Caki2 (cell line): ENCODE data around the gene SLC28A1. TPM values are rescaled to one million over a fixed set of nuclear protein-coding genes. Genes with fewer than 3 reads are reported as not detected.
"Not testable (repeated sequence)": the region's sequence is repeated elsewhere in the genome, so short reads cannot be mapped to it uniquely, and the experiment has no call there.

Source experiments
- DNase-seq: peaks from one replicate; pipeline ENCODE4 v3.0.0-alpha.2; 2015; ENCODE audit warnings: low read depth
- in situ Hi-C: cut with HindIII; loops from 2 replicates; pipeline ENCODE4 v1.10.0; 2016; ENCODE audit warnings: low sequenced_read_pairs, low pct_unique_long_range_greater_than_20kb, mixed read lengths
- total RNA-seq: library from RNA; depleted of rRNA; stranded (reverse); fragments of >200 nt; shearing (Covaris generic); gene quantifications from 2 replicates; pipeline ENCODE4 v1.2.3, GENCODE V29; 2014; ENCODE audit warnings: low replicate concordance

Gene SLC28A1
- total RNA-seq, 1 experiment from 2014 or later, result not detected

GRCh38 chr15:84973492-84974460, 89.3 kb downstream of the SLC28A1 start:
- DNase-seq, result no peak
- in situ Hi-C loops, result no loop called here

GRCh38 chr15:84975871-84976351, 91.4 kb downstream of the SLC28A1 start:
- in situ Hi-C loops, result no loop called here

GRCh38 chr15:84976746-84977345, 92.4 kb downstream of the SLC28A1 start:
- DNase-seq, result no peak
- in situ Hi-C loops, result no loop called here

More at GRCh38 chr15:84975871-84976351, 91.4 kb downstream of the SLC28A1 start:
- DNase-seq, result no peak

- no peak for DNase-seq
- in situ Hi-C loops, result no loop called here
Observed at GRCh38 chr15:84979651-84980050, 95.2 kb downstream of the SLC28A1 start.

- in situ Hi-C loops, result no loop called here
- DNase-seq, result peak; percentile 93
Observed at GRCh38 chr15:84980196-84981053, 96.0 kb downstream of the SLC28A1 start.

GRCh38 chr15:84981054-84981710, 96.7 kb downstream of the SLC28A1 start:
- in situ Hi-C loops, result no loop called here
- peak; percentile 99 for DNase-seq

- in situ Hi-C loops, result no loop called here
- no peak for DNase-seq
Observed at GRCh38 chr15:84981711-84982300, 97.3 kb downstream of the SLC28A1 start, which contains the start of gene PDE8A. Gene PDE8A (plus strand): TSS chr15:84981856. CDS start chr15:84982163, 307 bp downstream.

GRCh38 chr15:84982301-84982920, 97.9 kb downstream of the SLC28A1 start:
- in situ Hi-C loops, result no loop called here
- DNase-seq, result peak; percentile 16

- in situ Hi-C loops, result no loop called here
- no peak for DNase-seq
Observed at GRCh38 chr15:84983294-84983693, 98.8 kb downstream of the SLC28A1 start.

- DNase-seq, result no peak
- in situ Hi-C loops, result no loop called here
Observed at GRCh38 chr15:84983711-84984110, 99.2 kb downstream of the SLC28A1 start.

- no peak for DNase-seq
- in situ Hi-C loops, result no loop called here
Observed at GRCh38 chr15:84985158-84985557, 100.7 kb downstream of the SLC28A1 start.

- in situ Hi-C loops, DNase-seq: not testable (repeated sequence)
Observed at GRCh38 chr15:84987351-84987750, 102.9 kb downstream of the SLC28A1 start.

- in situ Hi-C loops, result no loop called here
- DNase-seq, result no peak
Observed at GRCh38 chr15:84987949-84988624, 103.6 kb downstream of the SLC28A1 start.

- DNase-seq, result no peak
- in situ Hi-C loops, result no loop called here
Observed at GRCh38 chr15:84988909-84989644, 104.6 kb downstream of the SLC28A1 start.

- no peak for DNase-seq
- in situ Hi-C loops, result no loop called here
Observed at GRCh38 chr15:84990507-84990906, 106.0 kb downstream of the SLC28A1 start.
